Hematopoietic multipotent progenitor cell treated with erythropoietin and hydrocortisone succinate and interleukin-3 and kit ligand, for 6 days (in vitro differentiated cells): Measurements from ENCODE around the gene TOMM22.

ENCODE experiments used
- DNase-seq: peaks from one replicate; pipeline ENCODE4 v3.0.0-alpha.2; 2015

The TOMM22 gene

DNA sequence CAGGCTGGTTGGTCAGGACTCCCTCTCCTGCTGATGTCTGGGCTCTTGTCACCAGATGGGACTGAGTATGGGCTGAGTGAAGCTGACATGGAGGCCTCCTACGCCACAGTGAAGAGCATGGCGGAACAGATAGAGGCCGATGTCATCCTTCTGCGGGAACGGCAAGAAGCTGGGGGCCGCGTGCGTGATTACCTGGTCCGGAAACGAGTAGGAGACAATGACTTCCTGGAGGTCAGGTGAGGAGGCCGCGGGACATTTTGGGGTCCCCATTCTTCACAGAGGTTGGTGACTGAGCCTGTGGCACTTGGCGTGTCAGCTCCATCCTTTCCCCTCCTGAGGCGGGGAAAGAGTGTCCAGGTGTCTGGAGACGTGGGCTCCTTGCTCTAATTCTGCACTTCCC, 34.1 kb downstream of the TOMM22 start:
- DNase-seq, result no peak

DNA sequence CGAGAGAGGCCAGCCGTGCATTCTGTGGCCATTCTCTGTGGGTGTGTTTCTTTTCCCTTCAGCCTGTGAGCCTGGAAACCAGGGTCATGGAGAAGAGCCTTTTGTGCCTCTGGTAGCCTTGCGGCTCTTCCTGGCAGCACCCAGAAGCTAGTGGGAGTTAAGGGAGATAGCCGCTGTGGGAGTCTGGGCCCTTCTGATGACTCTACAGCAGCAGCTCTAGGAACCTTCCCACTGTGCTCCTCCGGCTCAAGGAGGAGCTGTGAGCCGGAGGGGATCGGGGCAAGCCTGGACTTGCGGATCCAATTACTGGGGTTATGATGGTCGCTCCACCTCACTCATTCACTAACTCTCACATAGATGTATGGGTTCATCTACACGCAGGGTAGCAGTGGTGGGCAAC, 34.5 kb downstream of the TOMM22 start:
- DNase-seq, result no peak

DNA sequence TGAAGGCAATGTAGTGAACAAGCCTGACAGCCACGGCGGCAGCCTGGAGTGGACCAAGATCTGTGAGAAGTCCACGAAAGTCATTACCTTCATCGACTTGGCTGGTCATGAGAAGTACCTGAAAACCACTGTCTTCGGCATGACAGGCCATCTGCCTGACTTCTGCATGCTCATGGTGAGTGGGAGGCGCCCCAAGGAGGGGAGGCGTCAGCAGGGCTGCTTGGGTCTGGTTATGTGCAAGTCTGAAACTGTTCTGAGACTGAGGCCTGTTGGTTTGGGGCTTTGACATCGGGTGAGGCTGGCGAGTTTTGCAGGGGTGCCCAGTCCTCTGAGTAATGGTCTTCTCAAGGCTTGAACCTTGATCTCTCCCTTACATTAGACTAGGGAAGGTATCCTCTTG, 35.1 kb downstream of the TOMM22 start:
- no peak for DNase-seq

DNA sequence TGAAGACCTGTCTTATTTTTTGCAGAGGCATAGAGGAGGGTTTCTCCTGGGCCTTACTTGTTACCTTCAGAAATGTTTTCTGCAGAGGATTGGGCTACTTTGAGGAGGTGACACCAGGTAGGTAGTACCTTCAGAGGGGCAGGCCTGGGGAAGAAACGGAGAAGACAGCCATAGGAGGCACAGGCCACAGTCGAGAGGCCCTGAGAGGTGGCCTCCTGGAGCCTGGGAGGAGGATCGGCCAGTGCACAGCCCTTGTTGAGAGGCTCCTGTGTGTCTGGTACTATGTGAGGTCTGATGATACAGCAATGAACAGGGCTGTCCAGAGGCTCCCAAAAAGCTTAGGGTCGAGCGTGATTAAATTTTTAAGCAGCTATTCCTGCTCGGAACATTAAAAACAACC, 35.5 kb downstream of the TOMM22 start:
- no peak for DNase-seq

DNA sequence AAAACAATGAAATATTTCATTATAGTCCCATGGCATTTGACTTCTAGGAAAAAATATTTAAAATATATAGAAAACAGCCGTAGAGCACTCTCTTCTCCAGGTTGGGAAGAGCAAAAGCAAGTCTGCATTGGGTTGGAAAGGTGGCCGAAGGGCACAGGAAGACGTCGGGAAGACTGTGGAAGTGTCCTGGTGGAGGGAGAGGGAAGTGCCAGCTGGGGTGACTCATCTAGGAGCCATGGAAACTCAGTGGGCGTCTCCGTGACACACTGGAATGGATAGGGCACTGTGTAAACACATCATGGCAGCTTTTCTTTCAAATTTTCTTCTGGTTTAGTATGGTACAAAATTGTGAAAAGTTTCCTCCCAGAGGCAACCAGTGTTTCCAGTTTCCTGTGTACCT, 36.7 kb downstream of the TOMM22 start:
- DNase-seq, result no peak

DNA sequence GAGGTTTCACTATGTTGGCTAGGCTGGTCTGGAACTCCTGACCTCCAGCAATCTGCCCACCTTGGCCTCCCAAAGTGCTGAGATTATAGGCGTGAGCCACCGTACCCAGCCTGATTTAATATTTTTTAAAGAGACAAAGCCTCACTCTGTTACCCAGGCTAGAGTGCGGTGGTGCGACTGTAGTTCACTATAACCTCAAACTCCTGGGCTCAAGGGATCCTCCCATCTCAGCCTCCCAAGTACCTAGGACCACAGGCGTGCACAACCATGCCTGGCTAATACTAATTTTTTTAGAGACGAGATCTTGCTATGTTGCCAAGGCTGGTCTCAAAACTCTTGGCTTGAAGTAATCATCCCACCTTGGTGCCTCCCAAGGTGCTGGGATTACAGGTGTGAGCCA, 37.4 kb downstream of the TOMM22 start:
- DNase-seq, result no peak

DNA sequence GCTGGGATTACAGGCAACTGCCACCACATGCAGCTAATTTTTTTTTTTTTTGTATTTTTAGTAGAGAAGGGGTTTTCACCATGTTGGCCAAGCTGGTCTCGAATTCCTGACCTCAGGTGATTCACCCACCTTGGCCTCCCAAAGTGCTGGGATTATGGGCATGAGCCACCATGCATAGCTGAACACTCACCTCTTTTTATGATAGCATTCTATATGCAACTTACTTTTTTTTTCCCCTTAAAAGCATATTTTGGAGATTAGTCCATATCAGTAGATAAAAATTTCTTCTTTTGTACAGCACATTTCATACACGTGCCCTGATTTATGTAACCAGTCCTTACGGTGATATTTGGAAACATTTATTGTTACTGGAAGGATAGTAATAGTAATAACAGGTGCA, 38.6 kb downstream of the TOMM22 start:
- DNase-seq, result no peak

DNA sequence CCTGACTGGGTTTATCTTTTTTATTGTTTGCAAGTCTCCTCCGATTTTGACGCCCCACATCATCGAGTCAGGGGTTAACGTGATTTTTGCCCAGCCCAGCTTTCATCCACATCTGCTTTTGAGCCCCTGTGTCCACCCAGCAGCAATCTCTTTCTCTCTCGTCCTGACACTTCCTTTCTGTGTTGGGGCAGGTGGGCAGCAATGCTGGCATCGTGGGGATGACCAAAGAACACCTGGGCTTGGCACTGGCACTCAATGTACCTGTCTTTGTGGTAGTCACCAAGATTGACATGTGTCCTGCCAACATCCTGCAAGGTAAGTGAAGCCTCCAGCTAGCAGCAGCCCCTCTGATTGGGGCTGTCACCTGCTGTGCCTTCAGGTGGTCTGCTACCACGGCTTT, 39.8 kb downstream of the TOMM22 start:
- DNase-seq, result no peak

DNA sequence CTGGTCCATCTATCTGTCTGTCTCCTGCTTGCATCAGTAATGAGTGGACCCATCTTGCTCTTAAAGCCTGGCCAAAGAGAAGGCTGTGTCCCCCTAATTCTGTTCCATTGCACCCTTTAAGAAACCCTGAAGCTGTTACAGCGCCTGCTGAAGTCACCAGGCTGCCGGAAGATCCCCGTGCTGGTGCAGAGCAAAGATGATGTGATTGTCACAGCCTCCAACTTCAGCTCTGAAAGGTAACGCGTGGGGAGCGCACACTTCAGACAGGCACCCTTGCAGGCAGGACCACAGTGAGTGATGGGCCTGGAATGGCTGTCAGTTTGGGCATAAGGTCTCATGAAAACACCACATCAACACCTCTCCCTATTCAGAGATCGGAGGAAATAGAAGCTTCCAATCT, 42.4 kb downstream of the TOMM22 start:
- DNase-seq, result no peak

DNA sequence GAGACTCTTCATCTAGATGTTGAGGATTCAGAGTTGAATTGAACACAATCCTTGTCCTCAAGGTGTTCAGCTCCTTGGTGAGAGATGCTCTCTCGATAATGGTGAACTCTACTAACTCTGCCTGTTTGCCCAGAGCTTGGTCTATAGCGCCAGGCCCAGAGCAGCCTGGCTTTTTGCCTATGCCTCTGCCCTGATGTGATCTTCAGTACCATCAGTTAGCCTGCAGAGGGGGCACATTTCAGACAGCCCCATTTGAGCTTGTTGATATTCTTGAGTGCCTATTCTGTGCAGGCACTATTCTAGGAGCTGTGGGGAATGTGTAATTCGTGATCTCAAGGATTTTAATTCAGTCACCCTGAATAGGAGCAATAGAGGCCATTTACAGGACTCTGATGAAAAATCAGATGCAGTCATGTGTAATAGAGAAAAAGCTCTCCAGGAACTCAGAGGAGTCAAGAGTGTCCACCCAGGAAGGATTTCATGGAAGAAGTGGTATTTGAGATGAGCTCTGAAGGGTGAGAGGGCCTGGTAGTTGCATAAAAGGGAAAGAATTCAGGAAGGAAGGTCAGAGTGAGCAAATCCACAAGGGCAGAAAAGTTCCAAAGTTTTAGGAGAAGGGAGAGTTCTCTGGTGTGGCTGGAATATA, 43.3 kb downstream of the TOMM22 start:
- DNase-seq, result peak; percentile 83

DNA sequence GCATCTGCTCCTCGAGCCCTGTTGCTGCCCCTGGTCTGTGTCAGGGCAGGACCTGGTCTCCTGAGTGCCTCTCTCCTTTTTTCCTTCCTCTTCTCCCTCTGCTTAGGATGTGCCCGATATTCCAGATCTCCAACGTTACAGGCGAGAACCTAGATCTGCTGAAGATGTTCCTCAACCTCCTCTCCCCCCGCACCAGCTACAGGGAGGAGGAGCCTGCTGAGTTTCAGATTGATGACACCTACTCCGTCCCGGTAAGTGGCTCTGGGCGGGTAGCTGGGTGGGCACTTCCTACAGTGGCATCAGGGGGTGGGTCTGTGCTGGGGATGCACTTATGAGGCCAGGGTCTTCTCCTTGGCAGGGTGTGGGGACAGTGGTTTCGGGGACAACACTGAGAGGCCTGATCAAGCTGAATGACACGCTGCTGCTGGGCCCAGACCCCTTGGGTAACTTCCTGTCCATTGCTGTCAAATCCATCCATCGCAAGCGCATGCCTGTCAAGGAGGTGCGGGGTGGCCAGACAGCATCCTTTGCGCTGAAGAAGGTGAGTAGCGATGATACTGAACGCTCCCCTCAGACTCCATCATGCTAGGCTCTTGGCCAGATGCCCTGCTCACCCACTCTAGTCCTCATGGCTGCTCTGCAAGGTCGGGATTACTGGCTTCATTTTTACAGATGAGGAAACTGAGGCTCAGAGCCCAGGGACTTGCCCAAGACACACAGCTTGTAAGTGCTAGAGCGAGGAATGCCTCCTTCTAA, 44.3 kb downstream of the TOMM22 start:
- no peak for DNase-seq

DNA sequence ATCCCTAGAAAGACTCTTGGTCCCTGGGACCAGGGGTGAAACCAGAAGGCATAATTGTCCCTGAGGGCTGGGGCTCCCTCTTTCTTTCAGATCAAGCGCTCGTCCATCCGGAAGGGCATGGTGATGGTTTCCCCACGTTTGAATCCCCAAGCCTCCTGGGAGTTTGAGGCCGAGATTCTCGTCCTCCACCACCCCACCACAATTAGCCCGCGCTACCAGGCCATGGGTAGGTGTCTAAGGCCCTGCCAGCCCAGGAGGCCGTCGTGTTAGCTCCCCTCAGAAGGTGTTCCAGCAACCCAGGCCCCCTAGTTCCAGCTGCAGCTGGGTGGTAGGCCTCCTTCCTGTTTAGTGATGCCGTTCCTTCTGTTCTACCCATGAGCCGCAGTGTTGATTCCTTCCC, 45.4 kb downstream of the TOMM22 start:
- no peak for DNase-seq

DNA sequence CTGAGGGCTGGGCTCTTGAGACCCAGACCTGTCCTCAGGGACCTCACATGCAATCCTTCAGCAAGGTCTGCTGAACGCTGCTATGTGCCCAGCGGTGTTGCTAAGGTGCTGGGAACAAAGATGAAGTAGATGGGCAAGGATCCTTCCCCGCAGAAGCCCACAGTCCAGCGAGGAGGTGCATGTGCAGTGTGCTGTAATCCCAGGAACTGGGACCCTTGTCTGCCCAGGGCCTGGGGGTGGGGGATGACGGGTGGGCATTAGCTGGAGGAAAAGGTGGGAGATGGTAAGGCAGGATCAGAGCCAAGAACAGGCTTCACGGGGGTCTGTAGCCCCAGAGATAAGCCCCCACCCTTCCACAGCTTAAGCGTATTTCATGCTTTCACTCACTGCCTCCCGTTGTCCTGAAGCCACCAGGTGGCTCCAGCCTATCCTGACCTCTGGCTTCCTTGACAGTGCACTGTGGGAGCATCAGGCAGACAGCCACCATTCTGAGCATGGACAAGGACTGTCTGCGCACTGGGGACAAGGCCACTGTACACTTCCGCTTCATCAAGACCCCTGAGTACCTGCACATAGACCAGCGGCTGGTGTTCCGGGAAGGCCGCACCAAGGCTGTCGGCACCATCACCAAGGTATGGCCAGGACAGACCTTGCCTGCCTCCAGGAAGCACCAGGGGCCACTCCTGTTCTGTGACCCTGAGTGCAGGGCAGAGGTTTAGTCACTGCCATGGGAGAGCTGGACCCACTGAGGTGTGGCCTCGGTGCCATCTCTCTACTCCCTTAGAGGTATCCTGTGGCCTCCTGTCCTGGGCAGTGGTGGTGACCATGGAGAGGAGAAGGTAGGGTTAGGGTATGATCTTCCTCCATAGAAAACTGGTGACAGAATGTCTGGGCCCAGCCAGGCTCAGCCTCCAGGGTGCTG, 46.0 kb downstream of the TOMM22 start:
- DNase-seq, result no peak

DNA sequence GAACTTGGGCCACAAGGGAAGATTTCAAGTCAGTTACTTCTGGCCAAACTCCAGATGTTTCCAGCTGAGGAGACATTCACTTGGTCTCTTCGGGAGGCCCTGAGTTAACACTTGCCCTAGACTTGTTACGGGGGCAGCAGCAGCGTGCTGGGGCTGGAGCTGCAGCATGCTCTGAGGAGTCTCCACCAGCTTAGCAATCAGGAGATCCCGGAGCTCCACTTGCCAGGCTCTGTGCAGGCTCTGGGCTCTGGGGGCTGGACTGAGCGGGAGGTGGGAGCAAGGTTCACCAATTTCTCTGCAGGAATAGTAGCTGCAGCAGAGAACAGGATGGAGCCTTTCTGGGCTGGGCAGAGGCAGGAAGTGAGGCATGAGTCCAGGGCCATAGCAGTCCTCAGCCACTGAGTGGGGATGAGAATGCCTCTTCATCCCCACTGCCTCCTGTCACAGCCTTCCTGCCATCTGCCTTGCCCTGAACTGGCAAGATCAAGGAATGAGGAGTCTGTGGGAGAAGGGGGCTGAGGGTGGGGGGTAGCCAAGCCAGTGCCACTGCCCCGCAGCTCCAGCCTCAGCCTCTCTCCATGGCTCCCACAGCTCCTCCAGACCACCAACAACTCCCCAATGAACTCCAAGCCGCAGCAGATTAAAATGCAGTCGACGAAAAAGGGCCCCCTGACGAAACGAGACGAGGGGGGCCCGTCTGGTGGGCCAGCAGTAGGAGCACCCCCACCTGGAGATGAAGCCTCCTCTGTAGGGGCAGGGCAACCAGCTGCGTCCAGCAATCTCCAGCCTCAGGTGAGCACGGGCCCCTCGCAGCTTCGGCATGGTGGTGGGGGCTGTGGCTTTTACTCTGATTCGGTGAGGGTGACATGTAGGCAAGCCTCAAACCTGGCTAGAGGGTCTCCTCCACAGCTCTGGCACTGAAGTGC, 47.4 kb downstream of the TOMM22 start:
- no peak for DNase-seq

DNA sequence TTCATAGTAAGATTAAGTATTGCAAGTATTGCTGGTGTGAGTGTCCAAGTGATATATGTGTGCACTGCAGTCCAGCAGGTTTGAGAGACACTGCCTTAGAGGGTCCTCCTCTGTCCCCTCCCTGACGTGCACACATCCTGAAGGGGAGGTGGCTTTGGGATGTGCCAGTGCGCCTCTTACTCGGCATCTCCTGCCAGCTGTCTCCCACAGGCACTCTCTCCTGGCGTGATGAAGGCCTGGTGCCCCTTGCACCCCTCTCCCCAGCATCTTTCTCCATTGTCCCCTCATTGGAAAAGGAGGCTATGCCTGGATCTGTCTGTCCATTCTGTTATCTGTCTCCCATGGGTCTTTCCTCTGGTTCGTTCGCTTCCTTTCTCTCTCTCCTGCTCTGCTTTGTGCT, 48.2 kb downstream of the TOMM22 start:
- no peak for DNase-seq

DNA sequence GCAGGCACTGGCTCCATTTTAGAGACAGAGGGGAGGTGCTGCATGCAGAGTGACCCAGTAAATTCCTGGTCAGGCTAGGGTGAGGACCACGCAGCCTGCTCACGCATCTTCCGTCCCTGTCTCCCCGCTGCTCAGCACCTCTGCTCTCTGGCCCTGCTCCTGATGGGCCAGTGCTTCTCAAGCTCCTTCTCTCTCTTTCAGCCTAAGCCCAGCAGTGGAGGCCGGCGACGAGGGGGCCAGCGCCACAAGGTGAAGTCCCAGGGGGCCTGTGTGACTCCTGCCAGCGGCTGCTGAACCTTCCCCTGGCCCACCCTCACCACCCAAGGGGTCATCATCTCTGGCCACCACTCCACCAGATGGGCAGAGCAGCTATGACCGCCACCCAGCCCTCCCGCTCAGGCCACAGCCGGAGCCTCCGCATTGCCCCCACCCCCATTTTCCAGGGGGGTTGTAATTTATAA, 48.7 kb downstream of the TOMM22 start:
- DNase-seq, result no peak

DNA sequence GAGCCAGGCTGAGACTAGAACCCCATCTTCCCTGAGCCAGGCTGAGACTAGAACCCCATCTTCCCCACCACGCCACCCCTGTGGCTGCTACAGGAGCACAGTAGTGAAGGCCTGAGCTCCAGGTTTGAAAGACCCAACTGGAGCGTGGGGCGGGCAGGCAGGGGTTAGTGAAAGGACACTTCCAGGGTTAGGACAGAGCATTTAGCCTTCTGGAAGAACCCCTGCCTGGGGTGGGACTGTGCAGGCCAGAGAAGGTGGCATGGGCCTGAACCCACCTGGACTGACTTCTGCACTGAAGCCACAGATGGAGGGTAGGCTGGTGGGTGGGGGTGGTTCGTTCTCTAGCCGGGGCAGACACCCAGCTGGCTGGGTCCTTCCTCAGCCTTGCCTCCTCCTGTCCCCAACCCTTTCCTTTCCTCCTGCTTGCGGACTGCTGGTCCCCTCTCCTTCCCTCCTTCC, 50.0 kb downstream of the TOMM22 start:
- no peak for DNase-seq

DNA sequence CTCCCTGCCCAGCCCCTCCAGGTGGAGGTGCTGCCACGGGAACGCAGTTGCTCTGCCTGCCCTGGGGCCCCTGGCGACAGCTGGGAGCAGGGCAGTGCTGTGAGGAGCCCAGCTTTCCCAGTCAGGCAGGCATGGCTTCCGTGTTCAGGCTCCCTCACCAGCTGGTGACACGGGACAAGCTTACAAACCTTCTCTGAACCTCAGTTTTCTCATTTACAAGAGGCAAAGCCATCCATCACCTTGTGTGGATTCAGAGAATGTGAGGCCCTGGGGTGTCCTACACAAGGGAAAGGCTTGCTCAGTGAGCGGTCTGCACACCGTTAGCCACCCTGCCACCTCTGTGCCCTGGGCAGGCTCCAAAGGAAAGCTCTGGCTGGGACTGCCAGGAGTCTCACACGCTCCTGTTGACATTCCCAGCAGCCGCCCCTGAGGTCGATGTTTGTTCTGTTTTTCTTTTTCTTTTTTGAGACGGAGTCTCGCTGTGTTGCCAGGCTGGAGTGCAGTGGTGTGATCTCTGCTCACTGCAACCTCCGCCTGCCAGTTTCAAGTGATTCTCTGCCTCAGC, 50.6 kb downstream of the TOMM22 start:
- no peak for DNase-seq

DNA sequence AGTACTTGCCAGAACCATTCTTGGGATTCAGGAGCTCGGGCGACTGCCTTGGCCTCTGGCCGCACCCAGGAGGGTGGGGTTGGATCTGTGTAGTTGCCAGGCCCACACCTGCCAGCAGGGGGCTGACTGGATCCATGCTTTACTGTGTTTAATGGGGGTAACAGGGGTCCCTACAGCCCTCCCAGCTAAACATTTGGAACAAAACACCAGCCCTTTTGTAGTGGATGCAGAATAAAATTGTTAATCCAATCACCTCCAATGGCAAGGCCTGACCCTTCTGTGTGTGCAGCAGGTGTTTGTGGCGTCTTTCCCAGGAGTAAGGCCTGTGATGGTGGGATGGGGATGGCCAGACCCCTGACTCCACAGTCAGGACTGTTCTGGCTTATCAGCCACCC, 51.6 kb downstream of the TOMM22 start:
- peak; percentile 77 for DNase-seq

DNA sequence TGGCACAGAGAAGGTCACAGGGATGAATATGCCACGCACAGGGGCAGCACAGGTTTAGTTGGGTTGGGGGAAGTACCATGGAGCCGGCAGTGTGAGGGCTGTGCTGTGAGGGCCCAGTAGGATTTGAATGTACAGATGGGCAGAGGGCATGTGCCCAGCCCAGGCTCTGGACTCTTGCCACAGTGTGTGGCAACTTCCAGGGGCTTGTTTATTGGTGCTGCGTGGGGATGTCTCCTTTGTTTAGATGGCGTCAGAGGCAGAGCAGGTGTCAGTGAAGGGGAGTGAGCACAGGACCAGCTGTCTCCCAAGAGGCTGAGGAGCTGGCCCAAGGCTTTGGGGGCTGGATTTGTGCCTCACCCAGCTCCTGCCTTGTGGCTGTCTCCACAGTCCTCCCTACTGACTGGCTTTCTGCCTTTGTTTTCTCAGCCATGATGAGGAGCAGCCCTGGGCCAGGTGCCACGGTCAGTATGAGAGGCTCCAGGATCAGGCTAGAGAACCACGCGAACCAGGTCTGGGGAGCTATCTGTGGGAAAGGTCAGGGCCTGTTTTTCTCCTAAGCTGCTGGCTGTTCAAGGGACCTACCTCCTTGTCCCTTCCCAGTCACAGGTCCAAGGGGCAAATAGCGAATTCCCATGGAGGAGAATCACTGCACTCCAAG, 52.1 kb downstream of the TOMM22 start:
- DNase-seq, result no peak

DNA sequence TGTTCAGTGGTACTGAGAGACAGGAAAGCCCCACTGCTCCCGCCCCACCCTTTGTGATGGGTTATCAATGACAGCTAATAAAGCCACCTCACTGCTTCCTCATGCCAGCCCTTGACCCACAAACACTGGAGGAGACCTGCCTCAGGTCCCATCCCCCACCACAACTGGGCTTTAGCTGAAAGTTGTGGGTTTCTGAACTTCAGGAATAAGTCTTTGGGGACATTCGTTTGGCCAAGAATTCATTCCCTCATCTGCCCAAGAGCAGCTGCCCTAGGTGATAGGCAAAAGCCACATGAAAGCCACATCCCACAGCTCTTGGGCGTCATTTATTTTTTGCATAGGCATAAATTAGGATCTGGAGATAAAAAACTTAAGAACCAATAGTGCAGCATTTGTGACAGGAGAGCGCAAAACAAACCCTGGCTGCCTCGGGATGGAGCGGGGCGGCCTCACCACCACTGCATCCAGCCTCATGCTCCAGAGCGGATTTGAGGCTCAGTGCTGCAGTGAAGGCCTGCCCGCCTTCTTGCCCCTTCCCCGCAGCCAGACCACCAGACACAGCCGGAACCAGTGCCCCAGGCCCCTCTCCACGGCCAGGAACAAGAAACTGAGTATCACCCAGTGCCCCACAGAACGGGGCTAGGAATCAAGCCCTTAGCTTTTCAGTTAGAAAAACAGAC, 52.8 kb downstream of the TOMM22 start:
- peak; percentile 58 for DNase-seq
